HG02885 (cell line): ENCODE results near the gene KRTAP5-10.
"Not testable (repeated sequence)": the region's sequence is repeated elsewhere in the genome, so short reads cannot be mapped to it uniquely, and the experiment has no call there.

Experiments
- ATAC-seq: cut with Tn5 transposase; IDR thresholded peaks from one replicate; pipeline ENCODE4 v1.9.1; 2021; ENCODE audit warnings: mild to moderate bottlenecking; ENCODE audit not compliant: unreplicated experiment, poor library complexity

KRTAP5-10 gene, protein sequence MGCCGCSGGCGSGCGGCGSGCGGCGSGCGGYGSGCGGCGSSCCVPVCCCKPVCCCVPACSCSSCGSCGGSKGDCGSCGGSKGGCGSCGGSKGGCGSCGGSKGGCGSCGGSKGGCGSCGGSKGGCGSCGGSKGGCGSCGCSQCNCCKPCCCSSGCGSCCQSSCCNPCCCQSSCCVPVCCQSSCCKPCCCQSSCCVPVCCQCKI

DNA sequence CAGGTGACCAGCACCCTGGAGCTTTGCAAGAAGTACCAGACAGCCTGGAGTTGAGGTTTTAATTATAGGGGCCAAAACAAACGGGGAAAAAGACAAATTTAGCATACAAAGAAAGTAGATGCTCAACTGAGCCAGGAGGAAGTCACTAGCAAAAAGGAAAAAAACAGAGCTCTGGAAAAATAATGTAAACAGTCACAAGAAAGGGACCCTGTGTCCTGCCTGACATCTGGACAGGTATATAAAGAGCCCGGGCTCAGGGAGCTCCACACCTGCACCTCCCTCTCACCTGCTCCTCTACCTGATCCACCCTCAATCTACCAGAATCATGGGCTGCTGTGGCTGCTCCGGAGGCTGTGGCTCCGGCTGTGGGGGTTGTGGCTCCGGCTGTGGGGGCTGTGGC lies at the start of gene KRTAP5-10:
TSS of gene KRTAP5-10 (plus strand) at position 301 of the 400 bp plus-strand sequence. CDS start at position 326, 25 bp downstream.
- ATAC-seq, result no peak

DNA sequence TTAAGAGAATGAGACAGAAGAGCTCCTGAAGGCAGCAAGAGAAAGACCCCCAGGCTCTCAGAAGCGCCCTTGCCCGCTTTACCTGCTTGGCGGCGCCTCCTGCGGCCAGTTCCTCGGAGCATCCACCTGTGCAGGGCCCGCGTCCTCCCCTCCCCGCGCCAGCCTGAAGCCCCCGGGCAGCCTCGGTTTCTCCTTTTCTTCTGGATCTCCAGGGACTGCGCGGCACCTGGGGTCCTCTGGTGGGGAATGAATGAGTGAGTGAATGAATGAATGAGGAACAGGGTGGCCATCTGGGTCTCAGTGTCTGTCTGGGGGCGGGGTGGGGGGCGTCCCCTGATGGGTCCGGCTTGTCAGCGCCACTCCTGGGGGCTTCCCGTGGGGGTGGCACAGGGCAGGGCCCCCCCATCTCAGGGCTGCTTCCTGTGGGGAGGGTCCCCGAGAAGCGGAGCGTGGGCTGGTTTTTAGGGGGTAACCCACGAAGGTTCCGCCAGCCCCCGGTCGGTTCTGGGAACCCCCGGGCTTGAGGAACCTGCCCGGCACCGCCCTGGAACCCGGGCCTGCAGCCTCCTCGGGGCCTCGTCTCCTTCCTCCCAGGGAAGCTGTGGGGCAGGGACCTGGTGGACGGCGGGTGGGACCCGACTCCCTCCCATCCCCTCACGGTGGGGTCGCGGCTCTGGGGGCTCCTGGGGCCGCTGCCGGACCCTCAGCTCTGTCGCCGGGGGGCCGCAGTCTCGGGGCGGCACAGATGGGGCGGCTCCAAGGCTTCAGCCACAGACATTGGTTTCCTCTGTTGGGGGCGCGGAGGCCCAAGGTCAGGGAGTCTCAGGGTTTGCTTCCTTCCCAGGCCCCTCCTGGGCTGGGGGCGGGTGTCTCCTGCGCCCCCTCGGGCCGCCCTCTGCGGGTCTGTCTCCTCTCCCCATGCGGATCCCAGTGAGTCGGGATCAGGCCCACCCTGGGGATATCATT lies 46.6 kb upstream of the KRTAP5-10 start:
- ATAC-seq, result no peak

DNA sequence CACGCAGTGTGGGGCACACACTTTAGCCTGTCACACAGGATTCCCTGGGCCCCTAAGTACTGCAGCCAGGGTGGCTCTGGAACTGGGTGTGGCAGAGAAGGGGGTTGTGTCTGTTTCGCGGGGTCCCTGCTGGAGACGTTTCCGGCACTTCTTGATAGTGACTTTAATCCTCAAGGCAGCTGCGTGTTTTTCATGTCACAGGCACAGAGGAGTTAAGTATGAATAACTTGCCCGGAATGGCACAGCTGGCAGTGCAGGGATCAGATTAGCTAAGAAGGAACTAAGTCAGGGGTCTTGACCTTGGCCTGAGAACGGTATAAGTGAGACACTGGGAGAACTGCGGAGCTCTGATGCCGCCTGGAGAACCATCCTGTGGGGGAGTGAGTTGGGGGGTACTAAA lies 45.8 kb upstream of the KRTAP5-10 start:
- ATAC-seq, result no peak

DNA sequence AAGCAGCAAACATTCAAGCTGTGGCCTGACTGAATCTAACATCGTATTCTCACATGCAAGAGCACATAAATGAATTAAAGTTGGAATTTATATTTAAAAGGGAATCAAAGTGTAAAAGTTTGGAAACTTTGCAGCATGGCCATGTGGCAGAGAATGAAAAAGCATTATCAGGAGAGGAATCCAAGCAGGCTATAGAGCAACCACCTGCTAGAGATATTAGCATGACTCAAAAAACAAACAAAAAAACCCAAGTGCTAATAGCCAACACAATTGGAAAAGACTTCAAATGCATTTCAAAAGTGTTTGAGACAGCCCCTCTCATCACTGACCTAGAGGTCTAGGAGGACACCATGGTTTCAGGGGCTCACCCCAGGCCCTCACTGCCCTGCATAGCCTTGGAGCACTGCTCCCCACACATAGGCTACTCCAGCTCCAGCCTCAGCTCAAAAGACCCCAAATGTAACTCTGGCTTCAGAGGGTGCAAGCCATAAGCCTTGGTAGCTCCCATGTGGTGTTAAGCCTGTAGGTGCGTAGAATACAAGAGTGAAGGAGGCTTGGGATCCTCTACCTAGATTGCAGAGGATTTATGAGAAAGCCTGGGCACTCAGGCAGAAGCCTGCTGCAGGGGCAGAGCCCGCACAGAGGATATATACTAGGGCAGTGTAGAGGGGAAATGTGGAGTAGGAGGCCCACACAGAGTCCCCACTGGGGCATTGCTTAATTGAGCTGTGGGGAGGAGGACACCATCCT lies 40.0 kb upstream of the KRTAP5-10 start:
- ATAC-seq, result no peak

DNA sequence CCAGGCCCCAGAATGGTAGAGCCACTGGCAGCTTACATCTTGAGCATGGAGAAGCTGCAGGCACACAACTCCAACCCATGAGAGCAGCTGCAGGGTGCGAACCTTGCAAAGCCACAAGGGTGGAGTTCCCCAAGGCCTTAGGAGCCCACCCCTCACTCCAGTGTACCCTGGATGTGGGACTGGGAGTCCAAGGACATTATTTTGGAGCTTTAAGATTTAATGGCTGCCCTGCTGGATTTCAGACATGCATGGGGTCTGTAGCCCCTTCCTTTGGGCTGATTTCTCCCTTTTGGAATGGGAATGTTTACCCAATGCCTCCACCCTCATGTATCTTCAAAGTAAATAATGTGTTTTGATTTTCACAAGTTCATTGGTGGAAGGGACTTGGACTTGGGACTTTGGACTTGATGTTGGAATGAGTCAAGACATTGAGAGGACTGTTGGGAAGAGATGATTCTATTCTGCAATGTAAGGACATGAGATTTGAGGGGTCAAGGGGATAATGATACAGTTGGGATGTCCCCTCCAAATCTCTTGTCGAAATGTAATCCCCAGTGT lies 39.3 kb upstream of the KRTAP5-10 start:
- no peak for ATAC-seq

DNA sequence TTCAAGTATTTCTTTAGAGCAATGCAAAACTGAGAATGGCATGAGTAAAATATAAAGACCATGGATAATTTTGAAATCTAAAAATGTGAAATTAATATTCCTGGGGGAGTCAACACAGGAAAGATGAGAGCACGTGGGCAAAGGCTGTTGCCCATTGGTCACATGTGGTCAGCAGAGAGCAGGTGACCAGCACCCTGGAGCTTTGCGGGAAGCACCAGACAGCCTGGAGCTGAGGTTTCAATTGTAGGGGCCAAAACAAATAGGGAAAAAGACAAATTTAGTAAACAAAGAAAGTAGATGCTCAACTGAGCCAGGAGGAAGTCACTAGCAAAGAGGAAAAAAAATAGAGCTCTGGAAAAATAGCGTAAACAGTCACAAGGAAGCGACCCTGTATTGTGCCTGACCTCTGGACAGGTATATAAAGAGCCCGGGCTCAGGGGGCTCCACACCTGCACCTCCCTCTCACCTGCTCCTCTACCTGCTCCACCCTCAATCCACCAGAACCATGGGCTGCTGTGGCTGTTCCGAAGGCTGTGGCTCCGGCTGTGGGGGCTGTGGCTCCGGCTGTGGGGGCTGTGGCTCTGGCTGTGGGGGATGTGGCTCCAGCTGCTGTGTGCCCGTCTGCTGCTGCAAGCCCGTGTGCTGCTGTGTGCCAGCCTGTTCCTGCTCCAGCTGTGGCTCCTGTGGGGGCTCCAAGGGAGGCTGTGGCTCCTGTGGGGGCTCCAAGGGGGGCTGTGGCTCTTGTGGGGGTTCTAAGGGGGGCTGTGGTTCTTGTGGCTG lies 38.4 kb upstream of the KRTAP5-10 start, which contains the start of gene KRTAP5-7:
TSS of gene KRTAP5-7 (plus strand) at position 472 of the 780 bp plus-strand sequence. CDS start at position 506, 34 bp downstream.
- ATAC-seq, result not testable (repeated sequence)

DNA sequence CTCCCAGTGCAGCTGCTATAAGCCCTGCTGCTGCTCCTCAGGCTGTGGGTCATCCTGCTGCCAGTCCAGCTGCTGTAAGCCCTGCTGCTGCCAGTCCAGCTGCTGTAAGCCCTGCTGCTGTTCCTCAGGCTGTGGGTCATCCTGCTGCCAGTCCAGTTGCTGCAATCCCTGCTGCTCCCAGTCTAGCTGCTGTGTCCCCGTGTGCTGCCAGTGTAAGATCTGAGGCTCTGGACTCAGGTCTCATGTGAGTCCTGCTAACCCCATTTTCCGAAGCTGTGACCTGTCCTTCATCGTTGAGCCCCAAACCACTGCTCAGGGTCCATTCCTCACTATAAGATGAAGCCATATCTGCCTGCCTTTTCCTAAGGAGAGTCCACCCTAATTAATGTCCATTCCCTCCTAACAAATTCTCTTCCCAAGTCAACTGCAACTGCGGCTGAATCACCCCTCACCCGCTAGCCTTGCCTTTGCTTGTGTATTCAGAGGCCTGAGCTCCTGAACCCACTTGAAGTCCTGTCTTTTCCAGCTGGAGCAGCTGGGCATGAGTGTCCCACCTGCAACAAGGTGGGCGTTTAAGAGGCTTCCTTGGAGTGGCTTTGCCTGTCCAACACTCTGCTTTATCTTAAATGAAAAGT lies 37.7 kb upstream of the KRTAP5-10 start:
- ATAC-seq, result no peak

DNA sequence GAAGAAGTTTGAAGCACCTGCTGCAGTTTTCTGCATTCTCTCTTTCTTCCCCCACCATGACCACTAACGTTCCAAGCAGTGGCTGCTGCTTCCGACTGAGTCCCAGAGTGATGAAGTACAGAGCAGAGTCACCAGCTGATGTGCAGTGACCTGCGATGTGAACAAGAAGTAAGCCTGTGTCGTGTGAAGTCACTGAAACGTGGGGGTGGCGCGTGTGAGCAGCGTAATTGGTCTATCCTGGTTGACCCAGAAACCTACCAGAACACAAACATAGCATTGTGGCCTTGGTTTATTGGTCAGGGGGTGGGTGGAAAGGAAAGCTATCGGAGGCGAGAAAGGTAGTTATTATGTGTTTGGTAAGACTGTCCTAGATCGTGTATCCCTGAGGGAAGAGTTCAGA lies 34.8 kb upstream of the KRTAP5-10 start:
- no peak for ATAC-seq

DNA sequence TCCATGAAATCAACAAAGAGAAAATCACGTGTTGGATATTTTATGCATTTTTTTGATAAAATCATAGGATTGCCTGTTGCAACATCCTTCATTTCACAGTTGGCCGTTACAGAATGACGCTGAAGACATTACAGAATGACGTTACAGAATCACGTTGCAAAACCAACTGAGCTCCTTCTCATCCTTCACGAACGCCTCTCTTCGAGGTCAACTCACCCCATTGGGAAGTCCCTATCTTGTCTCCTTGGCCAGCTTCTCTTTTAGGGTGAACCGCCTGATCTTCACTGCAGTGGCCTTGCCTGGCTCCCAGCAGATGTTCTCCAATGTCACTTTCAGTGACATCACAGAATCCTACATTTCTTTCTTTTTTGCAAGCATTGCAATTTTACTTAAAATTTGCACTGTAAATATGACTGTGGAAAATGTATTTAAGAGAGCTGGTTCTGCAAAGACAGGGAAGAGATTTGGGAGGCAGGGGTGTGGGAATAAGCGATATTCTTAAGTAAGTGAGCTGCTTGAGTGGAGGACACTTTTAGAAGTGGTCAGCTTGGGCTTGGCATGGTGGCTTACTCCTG lies 33.2 kb upstream of the KRTAP5-10 start:
- ATAC-seq, result no peak

DNA sequence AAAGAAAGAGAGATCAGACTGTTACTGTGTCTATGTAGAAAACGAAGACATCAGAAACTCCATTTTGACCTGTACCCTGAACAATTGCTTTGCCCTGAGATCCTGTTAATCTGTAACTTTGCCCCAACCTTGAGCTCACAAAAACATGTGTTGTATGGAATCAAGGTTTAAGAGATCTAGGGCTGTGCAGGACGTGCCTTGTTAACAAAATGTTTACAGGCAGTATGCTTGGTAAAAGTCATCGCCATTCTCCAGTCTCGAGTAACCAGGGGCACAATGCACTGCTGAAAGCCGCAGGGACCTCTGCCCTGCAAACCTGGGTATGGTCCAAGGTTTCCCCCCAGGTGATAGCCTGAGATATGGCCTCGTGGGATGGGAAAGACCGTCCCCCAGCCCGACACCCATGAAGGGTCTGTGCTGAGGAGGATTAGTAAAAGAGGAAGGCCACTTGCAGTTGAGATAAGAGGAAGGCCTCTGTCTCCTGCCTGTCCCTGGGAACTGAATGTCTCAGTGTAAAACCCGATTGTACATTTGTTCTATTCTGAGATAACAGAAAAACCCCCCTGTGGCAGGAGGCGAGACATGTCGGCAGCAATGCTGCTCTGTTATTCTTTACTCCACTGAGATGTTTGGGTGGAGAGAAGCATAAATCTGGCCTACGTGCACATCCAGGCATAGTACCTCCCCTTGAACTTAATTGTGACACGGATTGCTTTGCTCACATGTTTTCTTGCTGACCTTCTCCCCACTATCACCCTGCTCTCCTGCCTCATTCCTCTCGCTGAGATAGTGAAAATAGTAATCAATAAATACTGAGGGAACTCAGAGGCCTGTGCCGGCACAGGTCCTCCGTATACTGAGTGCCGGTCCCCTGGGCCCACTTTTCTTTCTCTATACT lies 30.4 kb upstream of the KRTAP5-10 start:
- not testable (repeated sequence) for ATAC-seq

DNA sequence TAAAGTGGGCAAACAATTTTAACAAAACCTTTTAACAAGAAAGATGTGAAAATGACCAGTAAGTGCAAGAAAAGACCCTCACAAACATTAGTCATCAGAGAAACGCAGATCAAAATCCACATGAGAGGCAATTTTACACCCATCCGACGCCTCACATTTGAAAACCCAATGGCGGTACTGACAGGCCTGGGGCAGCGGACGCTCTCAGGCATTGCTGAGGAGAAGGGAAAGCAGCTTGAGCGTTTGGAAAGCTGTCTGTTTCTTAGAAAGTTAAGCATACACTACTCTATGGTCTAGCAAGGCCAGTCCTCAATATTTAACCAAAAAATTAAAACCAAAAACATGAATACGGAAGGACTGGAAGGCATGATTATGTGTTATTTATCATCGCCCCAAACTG lies 29.5 kb upstream of the KRTAP5-10 start:
- ATAC-seq, result no peak

DNA sequence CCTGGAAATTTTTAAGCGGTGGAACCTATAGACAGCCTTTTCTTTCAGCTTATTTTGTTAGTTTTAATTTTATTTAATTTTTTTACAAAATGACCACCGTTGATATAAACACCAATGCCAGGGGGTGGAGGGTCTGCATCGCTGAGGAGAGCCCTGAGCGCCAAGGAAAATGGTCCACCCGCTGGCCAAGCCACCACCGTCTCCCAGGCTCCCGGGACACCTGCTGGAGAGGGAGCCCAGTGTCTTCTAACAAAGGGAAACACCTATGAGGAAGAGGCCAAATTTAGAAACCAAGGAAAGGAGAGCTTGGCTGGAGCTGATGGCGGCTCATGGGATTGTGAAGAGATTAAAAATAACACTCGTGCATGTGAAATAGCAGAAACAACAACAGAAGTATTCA lies 27.8 kb upstream of the KRTAP5-10 start:
- ATAC-seq, result no peak

DNA sequence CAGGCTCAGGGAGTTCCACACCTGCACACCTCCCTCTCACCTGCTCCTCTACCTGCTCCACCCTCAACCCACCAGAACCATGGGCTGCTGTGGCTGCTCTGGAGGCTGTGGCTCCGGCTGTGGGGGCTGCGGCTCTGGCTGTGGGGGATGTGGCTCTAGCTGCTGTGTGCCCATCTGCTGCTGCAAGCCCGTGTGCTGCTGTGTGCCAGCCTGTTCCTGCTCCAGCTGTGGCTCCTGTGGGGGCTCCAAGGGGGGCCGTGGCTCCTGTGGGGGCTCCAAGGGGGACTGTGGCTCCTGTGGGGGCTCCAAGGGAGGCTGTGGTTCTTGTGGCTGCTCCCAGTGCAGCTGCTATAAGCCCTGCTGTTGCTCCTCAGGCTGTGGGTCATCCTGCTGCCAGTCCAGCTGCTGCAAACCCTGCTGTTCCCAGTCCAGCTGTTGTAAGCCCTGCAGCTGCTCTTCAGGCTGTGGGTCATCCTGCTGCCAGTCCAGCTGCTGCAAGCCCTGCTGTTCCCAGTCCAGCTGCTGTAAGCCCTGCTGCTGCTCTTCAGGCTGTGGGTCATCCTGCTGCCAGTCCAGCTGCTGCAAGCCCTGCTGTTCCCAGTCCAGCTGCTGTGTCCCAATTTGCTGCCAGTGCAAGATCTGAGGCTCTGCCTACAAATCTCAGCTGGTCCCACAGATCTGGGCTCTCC lies 27.2 kb upstream of the KRTAP5-10 start, which contains the start of gene KRTAP5-8:
TSS of gene KRTAP5-8 (plus strand) at position 49 of the 689 bp plus-strand sequence. CDS start at position 80, 31 bp downstream.
- ATAC-seq, result not testable (repeated sequence)

DNA sequence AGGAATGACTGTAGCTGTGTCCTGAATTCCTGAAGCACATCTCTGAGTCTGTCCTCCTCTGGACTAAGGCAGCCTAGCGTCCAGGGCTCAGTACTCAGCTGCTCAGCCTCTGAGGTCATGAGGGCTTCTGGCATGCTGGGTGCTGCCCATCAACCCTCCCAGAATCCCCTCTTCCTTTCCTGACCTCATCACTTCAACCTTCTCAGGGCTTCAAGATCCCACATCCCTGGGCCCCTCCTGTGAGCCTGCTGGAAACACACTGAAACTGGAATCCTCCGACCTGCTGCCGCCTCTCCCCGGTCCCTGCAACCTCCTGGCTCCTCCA lies 26.7 kb upstream of the KRTAP5-10 start:
- no peak for ATAC-seq

DNA sequence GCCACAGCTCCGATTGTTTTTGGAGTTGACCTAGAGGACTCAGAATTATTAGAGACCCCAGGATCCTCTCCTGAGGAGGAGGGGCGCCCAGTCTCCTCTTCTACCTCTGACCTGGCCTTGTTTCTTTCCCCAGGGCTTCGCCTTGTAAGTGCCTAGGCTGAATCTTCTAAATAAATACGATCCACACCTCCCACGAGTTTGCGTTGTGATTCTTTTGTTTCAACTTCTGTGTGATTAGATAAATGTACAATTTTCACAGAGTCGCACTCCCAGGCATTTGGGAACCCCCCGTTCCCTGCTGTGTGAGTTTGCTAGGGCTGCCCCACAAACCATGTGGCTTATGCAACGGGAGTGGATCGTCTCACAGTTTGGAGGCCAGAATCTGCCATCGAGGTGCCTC lies 26.3 kb upstream of the KRTAP5-10 start:
- ATAC-seq, result no peak

DNA sequence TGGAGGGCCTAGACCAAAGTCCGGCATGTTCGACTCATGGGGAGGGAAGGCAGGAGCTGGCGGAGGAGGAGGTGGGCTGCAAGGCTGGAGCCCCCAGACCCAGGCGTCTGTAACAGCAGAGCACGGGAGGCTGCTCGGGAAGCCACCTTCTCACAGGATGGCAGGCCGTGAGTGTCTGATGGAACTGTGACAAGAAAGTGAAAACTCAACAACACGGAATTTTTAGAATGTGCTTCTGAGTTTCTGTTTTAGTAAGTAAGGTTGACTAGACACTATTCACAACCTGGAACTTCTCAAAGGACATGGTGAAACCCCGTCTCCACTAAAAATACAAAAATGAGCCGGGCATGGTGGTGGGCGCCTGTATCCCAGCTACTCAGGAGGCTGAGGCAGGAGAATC lies 25.4 kb upstream of the KRTAP5-10 start:
- not testable (repeated sequence) for ATAC-seq
